Activated CD4-positive, alpha-beta memory T cell treated with anti-CD3 and anti-CD28 coated beads, Interleukin-2, amount 10 ng/mL, durations not matched to agents 7 days and 5 days (primary cell): ENCODE data around the gene AQR. TPM values are rescaled to one million over a fixed set of nuclear protein-coding genes. Genes with fewer than 3 reads are reported as not detected.

Experiments used
- CTCF ChIA-PET: fragments of 350-600 bp; sonication (Branson Sonifier 250); formaldehyde crosslinking; loops from one replicate; lab custom pipeline; 2021; ENCODE audit warnings: antibody characterized with exemption, inconsistent platforms; lab: Charles Lee
- POLR2A ChIA-PET: fragments of 350-600 bp; sonication (Branson Sonifier 250); formaldehyde crosslinking; loops from one replicate; lab custom pipeline; 2021; ENCODE audit warnings: antibody characterized with exemption; lab: Charles Lee
- DNase-seq: peaks from one replicate; pipeline ENCODE4 v3.0.0-alpha.2; 2020
- H3K27ac Mint-ChIP-seq: one replicate; pipeline ENCODE4 v1.8.0; 2021; ENCODE audit warnings: mild to moderate bottlenecking, mixed read lengths
- H3K27me3 Mint-ChIP-seq: one replicate; pipeline ENCODE4 v1.8.0; 2021; ENCODE audit warnings: mixed read lengths
- H3K36me3 Mint-ChIP-seq: one replicate; pipeline ENCODE4 v1.8.0; 2021; ENCODE audit warnings: low read depth, mixed read lengths
- H3K4me1 Mint-ChIP-seq: one replicate; pipeline ENCODE4 v1.8.0; 2021; ENCODE audit warnings: mixed read lengths
- H3K4me3 Mint-ChIP-seq: one replicate; pipeline ENCODE4 v1.8.0; 2021; ENCODE audit warnings: mild to moderate bottlenecking, mixed read lengths
- H3K9me3 Mint-ChIP-seq: one replicate; pipeline ENCODE4 v1.8.0; 2021; ENCODE audit warnings: mixed read lengths
- total RNA-seq, 2 experiments: library from RNA; stranded (reverse); gene quantifications; one replicate each; pipeline ENCODE4 v1.2.3, GENCODE V29; 2021

AQR gene
- total RNA-seq, result 10 to 100 TPM; 30.3 to 31.9 TPM

DNA sequence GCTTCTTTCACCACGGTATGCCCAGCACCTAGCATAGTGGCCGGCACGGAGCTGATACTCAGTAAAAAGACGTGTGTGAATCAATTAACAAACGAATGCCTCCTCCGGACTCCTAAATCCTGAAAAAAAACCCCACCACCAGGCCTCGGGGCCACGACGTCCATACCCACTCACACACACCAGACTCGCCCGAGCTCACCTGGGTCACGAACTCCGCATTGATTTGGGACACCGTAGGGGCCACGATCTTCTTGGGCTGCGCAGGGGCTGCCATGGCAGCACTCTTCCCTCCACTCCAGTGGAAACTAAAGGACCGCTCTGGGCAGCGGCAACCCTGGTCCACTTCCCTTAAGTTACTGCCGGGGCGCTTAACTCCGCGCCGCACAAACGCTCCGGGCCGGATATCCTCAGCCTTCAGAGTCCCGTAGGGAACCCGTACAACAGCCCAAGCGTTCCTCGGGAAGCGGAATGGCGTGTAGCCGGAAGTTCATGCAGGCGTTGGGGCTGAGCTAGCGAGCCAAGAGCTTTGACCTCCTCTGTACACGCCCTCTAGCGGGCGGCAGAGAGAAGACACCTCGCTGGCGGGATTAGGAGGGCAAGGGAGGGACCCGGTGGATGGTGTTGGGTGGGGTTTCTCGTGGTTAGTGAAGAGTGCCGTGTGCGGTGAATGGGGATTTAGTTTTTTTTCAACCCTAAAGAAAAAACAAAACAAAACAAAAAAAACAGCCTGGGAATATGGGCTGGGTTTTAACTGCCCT is at the start of gene AQR:
TSS of gene AQR (minus strand) at position 403 of the 758 bp plus-strand sequence. CDS start at position 274, 129 bp downstream.
- Mint-ChIP-seq H3K4me1 (peaks cover 33% of the 10 kb centered on the region), H3K36me3 (peaks cover 15% of the 10 kb centered on the region), H3K4me3 (peak within 1 kb of the TSS; percentile 91), H3K27ac (peak within 1 kb of the TSS; percentile 81), H3K9me3 (no peaks in the 10 kb centered on the region), H3K27me3 (no peaks in the 10 kb centered on the region)
- POLR2A ChIA-PET, result interaction anchor here (0.6 to 12.0 kb wide), 12 partner anchors 8 to 884 kb away, joined by 3 to 193 read pairs (median 4); partner anchors contain the start of genes GOLGA8B, KATNBL1 and ZNF770
- peak; percentile 92 for DNase-seq
- CTCF ChIA-PET, result interaction anchor here (0.6 to 2.3 kb wide), 14 partner anchors 11 to 611 kb away, joined by 3 to 54 read pairs (median 4); partner anchors contain the start of gene ZNF770

DNA sequence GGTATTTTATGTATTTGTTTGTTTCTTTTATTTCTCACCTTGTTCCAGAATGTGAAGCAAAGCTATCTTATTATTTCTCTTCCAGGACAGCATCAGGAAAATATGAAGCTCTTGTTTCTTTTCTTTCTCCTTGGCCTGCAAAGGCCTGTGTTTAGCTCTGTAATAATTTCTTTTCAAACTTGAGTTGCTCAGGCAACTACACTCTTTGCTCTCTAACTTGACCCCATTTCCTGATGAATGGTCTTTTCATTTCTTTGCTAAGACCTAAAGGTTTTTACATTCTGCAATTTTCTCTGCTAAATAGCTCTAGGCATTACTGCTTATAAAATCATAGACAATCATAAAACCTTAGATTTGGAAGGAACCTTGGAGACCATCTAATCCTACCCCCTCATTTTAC is 44.7 kb upstream of the AQR start:
- Mint-ChIP-seq H3K27ac (no peak overlapping the region), H3K9me3 (no peaks in the 10 kb centered on the region), H3K36me3 (no peaks in the 10 kb centered on the region), H3K27me3 (peaks cover 15% of the 10 kb centered on the region), H3K4me1 (no peaks in the 10 kb centered on the region), H3K4me3 (no peak overlapping the region)
- CTCF ChIA-PET, result no interaction called here
- DNase-seq, result no peak
- POLR2A ChIA-PET, result no interaction called here

DNA sequence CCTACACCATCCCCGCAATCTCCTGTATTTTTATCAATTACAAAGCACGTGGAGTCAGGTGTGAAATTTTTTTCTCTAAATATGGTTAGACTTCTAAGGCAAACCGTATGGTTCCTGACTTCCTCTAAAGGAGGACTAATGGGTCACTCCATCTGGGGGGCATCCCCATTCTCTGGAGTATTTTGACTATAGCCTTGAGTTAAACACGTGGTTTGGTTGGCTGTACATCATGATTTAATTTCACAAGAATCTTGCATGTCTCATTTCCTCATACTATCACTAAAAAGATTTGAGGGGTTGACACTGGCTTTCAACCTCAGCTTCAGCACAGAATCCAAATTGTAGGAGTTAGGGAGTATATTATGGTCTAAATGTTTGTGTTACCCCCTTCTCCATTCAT is 43.8 kb upstream of the AQR start:
- no peaks in the 10 kb centered on the region for H3K36me3 Mint-ChIP-seq

DNA sequence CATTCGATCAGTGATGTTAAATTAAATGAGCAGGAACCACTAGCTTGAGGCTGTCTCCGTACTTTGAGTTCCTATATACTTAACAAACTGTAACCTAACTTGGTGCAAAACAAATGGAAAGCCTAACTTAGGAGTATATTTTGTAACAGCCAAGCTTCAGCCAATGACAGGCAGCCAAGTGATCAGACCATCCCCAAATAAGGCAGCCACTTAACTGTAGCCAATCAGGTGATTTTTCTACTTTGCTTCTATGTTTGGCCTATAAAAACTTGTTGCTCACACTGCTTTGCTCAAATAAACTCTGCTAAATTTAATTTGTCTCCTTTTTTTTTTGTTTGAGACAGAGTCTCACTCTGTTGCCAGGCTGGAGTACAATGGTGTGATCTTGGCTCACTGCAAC is 37.9 kb upstream of the AQR start:
- Mint-ChIP-seq H3K36me3 (no peaks in the 10 kb centered on the region), H3K9me3 (no peaks in the 10 kb centered on the region), H3K27me3 (peaks cover 11% of the 10 kb centered on the region), H3K4me1 (no peaks in the 10 kb centered on the region), H3K27ac (no peak overlapping the region), H3K4me3 (no peak overlapping the region)
- CTCF ChIA-PET, result no interaction called here
- POLR2A ChIA-PET, result no interaction called here
- DNase-seq, result no peak

More for the DNA sequence above, 43.8 kb upstream of the AQR start:
- H3K27ac Mint-ChIP-seq, result no peak overlapping the region
- H3K4me3 Mint-ChIP-seq, result no peak overlapping the region
- no peaks in the 10 kb centered on the region for H3K4me1 Mint-ChIP-seq
- ChIA-PET CTCF (no interaction called here), POLR2A (no interaction called here)
- H3K27me3 Mint-ChIP-seq, result peaks cover 15% of the 10 kb centered on the region
- no peak for DNase-seq
- no peaks in the 10 kb centered on the region for H3K9me3 Mint-ChIP-seq

DNA sequence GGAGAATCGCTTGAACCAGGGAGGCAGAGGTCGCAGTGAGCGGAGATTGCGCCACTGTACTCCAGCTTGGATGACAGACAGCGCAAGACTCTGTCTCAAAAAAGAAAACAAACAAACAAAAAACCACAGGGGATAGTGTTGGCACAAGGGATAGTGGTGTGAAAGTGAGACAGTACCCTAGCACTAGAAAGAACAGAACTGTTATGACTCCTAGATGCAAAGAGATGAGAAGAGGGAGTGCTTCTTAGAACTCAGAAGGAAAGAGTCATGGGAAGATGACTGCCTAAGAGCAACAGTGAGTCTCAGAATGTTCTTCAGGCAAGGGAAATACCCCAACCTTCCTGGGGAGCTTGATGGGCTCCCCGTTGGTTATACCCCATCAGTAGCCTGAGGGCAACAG is 36.4 kb upstream of the AQR start:
- CTCF ChIA-PET, result no interaction called here
- H3K4me1 Mint-ChIP-seq, result no peaks in the 10 kb centered on the region
- H3K9me3 Mint-ChIP-seq, result no peaks in the 10 kb centered on the region
- H3K4me3 Mint-ChIP-seq, result no peak overlapping the region
- DNase-seq, result no peak
- H3K27ac Mint-ChIP-seq, result no peak overlapping the region
- POLR2A ChIA-PET, result no interaction called here
- H3K36me3 Mint-ChIP-seq, result no peaks in the 10 kb centered on the region
- H3K27me3 Mint-ChIP-seq, result peaks cover 12% of the 10 kb centered on the region

DNA sequence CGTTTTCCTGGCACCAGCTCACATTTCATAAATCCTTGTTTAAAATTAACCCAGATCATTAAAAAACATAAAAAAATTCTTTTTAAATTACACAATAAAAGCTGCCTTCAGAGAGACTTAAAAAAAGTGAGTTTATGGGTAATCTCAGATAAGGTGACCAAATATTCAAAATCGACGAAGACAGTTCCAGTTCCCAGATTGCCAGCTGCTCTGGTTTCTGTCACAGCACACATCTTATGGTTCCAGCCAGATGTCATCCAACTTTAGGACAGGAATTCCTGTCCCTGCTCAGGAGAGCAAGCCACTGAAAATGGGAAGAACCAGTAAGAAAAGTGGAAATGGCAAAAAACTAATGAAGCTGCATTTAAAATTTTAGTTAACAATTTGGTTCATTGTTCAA is 34.4 kb upstream of the AQR start:
- POLR2A ChIA-PET, result no interaction called here
- H3K9me3 Mint-ChIP-seq, result no peaks in the 10 kb centered on the region

DNA sequence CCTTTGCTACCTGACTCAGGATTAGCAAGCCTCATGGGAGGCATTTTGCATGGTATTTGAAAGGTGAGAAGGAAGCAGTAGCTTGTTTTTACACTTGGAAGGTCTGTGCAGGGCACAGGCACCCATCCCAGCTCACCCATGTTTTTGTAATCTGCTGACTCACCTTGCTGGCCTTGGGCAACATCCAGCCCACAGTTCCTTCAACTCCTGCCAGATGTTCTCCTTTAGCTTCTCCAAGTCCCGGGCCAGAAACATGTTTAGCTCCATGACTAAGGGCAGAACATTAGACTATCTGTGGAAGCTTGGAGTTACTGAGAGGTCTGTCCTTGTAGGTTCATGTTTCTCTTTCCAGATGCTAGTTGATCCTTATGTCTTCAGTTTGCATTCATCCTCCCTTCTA is 31.0 kb upstream of the AQR start:
- DNase-seq, result no peak
- no peaks in the 10 kb centered on the region for H3K4me1 Mint-ChIP-seq
- peaks cover 14% of the 10 kb centered on the region for H3K27me3 Mint-ChIP-seq
- no peaks in the 10 kb centered on the region for H3K9me3 Mint-ChIP-seq
- H3K27ac Mint-ChIP-seq, result no peak overlapping the region
- ChIA-PET CTCF (interaction anchor here (1.1 kb wide), 2 partner anchors 15 to 31 kb away, joined by 4 read pairs; partner anchors contain the start of gene AQR), POLR2A (interaction anchor here (1.4 kb wide), 1 partner anchor 12 kb away, joined by 5 read pairs; the partner anchor contains the start of gene ZNF770)
- no peaks in the 10 kb centered on the region for H3K36me3 Mint-ChIP-seq
- H3K4me3 Mint-ChIP-seq, result no peak overlapping the region

More for the DNA sequence above, 34.4 kb upstream of the AQR start:
- H3K27me3 Mint-ChIP-seq, result peaks cover 12% of the 10 kb centered on the region
- H3K4me1 Mint-ChIP-seq, result no peaks in the 10 kb centered on the region
- no peak for DNase-seq
- no peak overlapping the region for H3K4me3 Mint-ChIP-seq
- CTCF ChIA-PET, result no interaction called here
- H3K27ac Mint-ChIP-seq, result no peak overlapping the region
- H3K36me3 Mint-ChIP-seq, result no peaks in the 10 kb centered on the region

DNA sequence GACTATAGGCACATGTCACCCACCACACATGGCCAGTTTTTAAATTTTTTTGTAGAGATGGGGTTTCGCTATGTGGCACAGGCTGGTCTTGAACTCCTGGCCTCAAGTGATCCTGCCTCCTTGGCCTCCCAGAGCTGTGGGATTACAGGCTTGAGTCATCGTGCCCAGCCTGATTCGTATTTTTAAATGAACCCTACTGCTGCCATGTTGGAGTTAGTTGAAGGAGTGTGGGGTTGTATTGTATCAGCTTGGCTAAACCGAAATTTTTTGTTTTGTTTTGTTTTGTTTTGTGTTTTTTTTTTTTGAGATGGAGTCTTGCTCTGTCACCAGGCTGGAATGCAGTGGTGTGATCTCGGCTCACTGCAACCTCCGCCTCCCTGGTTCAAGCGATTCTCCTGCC is 30.4 kb upstream of the AQR start:
- Mint-ChIP-seq H3K4me1 (peaks cover 3% of the 10 kb centered on the region), H3K36me3 (no peaks in the 10 kb centered on the region), H3K9me3 (no peaks in the 10 kb centered on the region), H3K27me3 (peaks cover 13% of the 10 kb centered on the region), H3K27ac (no peak overlapping the region), H3K4me3 (no peak overlapping the region)
- POLR2A ChIA-PET, result interaction anchor here (1.4 kb wide), 1 partner anchor 12 kb away, joined by 5 read pairs; the partner anchor contains the start of gene ZNF770
- no peak for DNase-seq
- CTCF ChIA-PET, result interaction anchor here (0.8 to 1.1 kb wide), 3 partner anchors 14 to 657 kb away, joined by 3 to 4 read pairs (median 4); partner anchors contain the start of genes AQR, NOP10 and NUTM1

DNA sequence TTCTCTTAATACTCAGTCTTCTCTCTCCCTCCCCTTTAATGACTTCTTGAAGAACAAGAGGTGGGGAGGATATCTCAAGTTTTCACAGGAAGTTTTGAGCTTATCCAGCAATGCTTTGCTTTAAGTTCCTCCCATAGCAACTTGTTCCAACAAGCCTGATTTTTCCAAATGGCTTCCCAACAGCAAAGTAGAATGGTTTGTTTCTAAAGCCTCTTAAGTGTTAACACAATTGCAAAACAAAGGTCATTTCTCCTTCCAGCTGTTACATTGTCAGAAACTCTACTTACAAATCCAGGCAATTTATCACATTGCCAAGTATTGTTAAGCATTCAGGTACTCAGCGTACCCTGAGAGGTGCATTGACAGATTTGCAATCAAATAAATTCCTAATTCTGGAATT is 25.4 kb upstream of the AQR start:
- Mint-ChIP-seq H3K36me3 (peaks cover 2% of the 10 kb centered on the region), H3K27me3 (peaks cover 18% of the 10 kb centered on the region), H3K4me3 (no peak overlapping the region), H3K9me3 (no peaks in the 10 kb centered on the region), H3K4me1 (peaks cover 35% of the 10 kb centered on the region), H3K27ac (peak overlapping the region; percentile 93)
- POLR2A ChIA-PET, result interaction anchor here (2.9 kb wide), 1 partner anchor 25 kb away, joined by 17 read pairs; the partner anchor contains the start of gene AQR
- no peak for DNase-seq
- CTCF ChIA-PET, result interaction anchor here (1.1 to 3.1 kb wide), 4 partner anchors 16 to 83 kb away, joined by 3 to 10 read pairs (median 3); partner anchors contain the start of gene AQR

DNA sequence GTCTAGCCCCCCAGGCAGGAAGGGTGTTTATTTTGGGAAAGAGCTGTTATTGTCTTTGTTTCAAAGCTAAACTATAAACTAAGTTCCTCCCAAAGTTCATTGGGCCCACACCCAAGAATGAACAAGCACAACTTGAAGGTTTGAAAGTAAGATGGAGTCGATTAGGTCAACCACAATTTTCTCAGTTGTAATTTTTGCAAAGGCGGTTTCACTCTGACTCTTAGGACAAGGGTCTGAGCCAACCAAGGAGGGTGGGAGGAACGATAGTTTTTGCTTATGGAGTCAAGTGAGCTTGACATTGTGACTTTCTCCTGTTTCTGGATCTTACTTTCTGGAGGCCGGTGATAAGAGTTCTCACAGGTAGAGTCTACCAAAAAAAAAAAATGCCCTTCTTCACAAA is 24.3 kb upstream of the AQR start:
- Mint-ChIP-seq H3K27me3 (peaks cover 18% of the 10 kb centered on the region), H3K4me3 (peak overlapping the region; percentile 35), H3K4me1 (peaks cover 44% of the 10 kb centered on the region), H3K27ac (peak overlapping the region; percentile 93), H3K36me3 (peaks cover 2% of the 10 kb centered on the region), H3K9me3 (no peaks in the 10 kb centered on the region)
- ChIA-PET CTCF (interaction anchor here (1.1 to 3.1 kb wide), 5 partner anchors 10 to 84 kb away, joined by 3 to 10 read pairs (median 3); partner anchors contain the start of gene AQR), POLR2A (interaction anchor here (0.8 to 2.9 kb wide), 3 partner anchors 24 to 955 kb away, joined by 3 to 17 read pairs (median 4); partner anchors contain the start of genes AQR and AVEN)
- peak; percentile 50 for DNase-seq

DNA sequence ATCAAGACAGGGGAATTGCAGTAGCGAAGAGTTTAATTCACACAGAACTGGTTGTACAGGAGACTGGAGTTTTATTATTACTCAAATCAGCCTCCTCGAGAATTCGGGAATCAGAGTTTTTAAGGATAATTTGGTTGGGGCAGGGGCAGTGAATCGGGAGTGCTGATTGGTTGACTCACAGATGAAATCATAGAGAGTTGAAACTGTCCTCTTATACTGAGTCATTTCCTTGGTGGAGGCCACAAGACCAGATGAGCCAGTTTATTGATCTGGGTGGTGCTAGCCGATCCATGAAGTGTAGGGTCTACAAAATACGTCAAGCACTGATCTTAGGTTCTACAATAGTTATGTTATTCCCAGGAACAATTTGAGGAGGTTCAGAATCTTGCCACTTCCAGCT is 23.9 kb upstream of the AQR start:
- peak; percentile 45 for DNase-seq
- Mint-ChIP-seq H3K27ac (peak overlapping the region; percentile 93), H3K36me3 (peaks cover 5% of the 10 kb centered on the region), H3K9me3 (no peaks in the 10 kb centered on the region), H3K27me3 (peaks cover 18% of the 10 kb centered on the region), H3K4me1 (peaks cover 47% of the 10 kb centered on the region), H3K4me3 (peak overlapping the region; percentile 35)
- POLR2A ChIA-PET, result interaction anchor here (1.4 to 2.9 kb wide), 2 partner anchors 24 to 954 kb away, joined by 3 to 17 read pairs; partner anchors contain the start of genes AQR and AVEN
- CTCF ChIA-PET, result interaction anchor here (1.2 to 3.1 kb wide), 3 partner anchors 9 to 24 kb away, joined by 3 to 10 read pairs (median 3); partner anchors contain the start of gene AQR

DNA sequence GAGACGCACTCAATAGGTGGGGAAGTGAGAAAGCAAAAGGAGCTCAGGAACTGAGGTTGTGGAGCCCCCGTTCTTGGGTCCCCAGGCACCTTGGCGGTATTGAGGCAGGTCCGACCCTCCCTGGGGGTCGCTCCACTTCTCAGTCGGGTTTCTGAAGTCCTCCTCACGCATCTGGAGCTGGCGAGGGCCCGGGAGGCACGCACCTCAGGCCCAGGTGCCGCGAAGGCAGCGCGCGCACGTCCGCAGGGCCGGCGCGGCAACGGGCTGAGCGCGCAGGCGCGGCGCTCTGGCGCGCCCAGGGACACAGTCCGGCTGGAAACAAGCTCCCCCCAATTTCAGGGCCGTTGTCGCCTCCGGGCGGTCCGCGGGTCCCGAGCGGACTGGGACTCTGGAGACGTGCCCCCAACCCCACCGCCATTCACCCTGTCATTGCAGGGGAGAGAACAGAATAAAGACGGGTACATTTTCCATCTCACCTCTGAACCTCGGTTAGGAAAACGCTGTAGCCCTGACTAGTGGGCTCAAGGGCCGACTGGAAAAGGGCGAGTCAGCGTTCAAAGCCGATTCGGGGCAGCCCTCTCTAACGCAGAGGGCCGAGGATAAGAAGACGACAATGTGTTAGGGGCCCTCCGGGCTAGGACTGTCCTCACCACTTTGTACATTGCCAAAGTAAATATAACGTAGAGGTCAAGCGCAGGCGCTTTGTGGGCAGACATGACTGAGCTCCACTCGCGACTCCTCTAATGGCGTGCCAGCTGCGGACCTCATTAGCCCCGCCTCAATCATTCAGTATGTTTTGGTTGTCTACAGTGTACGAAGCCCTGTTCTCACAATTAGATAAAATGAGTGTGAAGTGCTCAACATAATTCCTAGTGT is 18.7 kb upstream of the AQR start, which contains the start of gene ZNF770:
TSS of gene ZNF770 (minus strand) at position 261 of the 876 bp plus-strand sequence. CDS start 4,853 bp downstream, outside the sequence.
- POLR2A ChIA-PET, result interaction anchor here (0.7 to 8.2 kb wide), 16 partner anchors 12 to 887 kb away, joined by 3 to 193 read pairs (median 4); partner anchors contain the start of genes AQR, DPH6, EMC4 and EMC7
- peak within 1 kb of the TSS; percentile 96 for H3K27ac Mint-ChIP-seq
- peak within 1 kb of the TSS; percentile 97 for H3K4me3 Mint-ChIP-seq
- H3K4me1 Mint-ChIP-seq, result peaks cover 53% of the 10 kb centered on the region
- peaks cover 3% of the 10 kb centered on the region for H3K27me3 Mint-ChIP-seq
- H3K9me3 Mint-ChIP-seq, result no peaks in the 10 kb centered on the region
- DNase-seq, result peak; percentile 85
- H3K36me3 Mint-ChIP-seq, result peaks cover 32% of the 10 kb centered on the region
- CTCF ChIA-PET, result interaction anchor here (0.9 to 6.5 kb wide), 4 partner anchors 13 to 645 kb away, joined by 3 to 54 read pairs (median 4); partner anchors contain the start of genes AQR, NOP10 and NUTM1
